Measurements from ENCODE around the gene C2CD2. TPM values are rescaled to one million over a fixed set of nuclear protein-coding genes. Genes with fewer than 3 reads are reported as not detected.

C2CD2 gene
- total and polyA plus RNA-seq, 2 of the 4 experiments (the other 2 are of a cell fraction) = 15.6 to 25.3 TPM

- Histone ChIP-seq H3K4me3 (ENCODE audit: insufficient read depth, low read depth, low read length) (no peak overlapping the region), H4K5ac (ENCODE audit: low read depth, low read length) (no peak overlapping the region), H2AK5ac (ENCODE audit: low read depth, low read length) (no peak overlapping the region), H3K79me1 (ENCODE audit: low read depth in 1 of 2, low read length in 2 of 2) (no peaks in the 10 kb centered on the region), H2BK15ac (ENCODE audit: low read depth, low read length) (no peak overlapping the region), H3K4ac (ENCODE audit: low read depth, low read length) (no peak overlapping the region), H3K27ac (ENCODE audit: insufficient read depth, low read length) (no peak overlapping the region), H2BK5ac (ENCODE audit: low read depth, low read length, poor library complexity, severe bottlenecking) (no peak overlapping the region), H4K91ac (ENCODE audit: insufficient read depth, low read depth, low read length) (no peak overlapping the region), H3K9me1 (ENCODE audit: insufficient read depth, low read length) (peaks cover 2% of the 10 kb centered on the region; the same call in 1 of the 2 replicates), H2BK20ac (ENCODE audit: low read depth, low read length) (no peak overlapping the region), H3K27me3 (ENCODE audit: control insufficient read depth, insufficient read depth, low read length) (no peaks in the 10 kb centered on the region; the same call in 1 of the 2 replicates), H3K23ac (ENCODE audit: low read depth, low read length) (no peak overlapping the region), H3K9me3 (ENCODE audit: control insufficient read depth, insufficient read depth, low read length) (no peaks in the 10 kb centered on the region), H3K4me1 (ENCODE audit: control insufficient read depth, insufficient read depth, low read length) (no peaks in the 10 kb centered on the region), H2AFZ (replicated peaks; ENCODE audit: low read length, poor library complexity) (peak overlapping the region; percentile 34), H3K18ac (ENCODE audit: low read depth, low read length) (no peak overlapping the region), H3K36me3 (ENCODE audit: control insufficient read depth, insufficient read depth, low read length) (no peaks in the 10 kb centered on the region), H4K8ac (ENCODE audit: low read depth in 2 of 2, low read length in 2 of 2) (no peak overlapping the region), H3K56ac (ENCODE audit: extremely low read depth, insufficient read depth, low read length) (no peak overlapping the region), H3K4me2 (ENCODE audit: low read depth, low read length) (no peak overlapping the region), H4K20me1 (ENCODE audit: insufficient read depth, low read length) (no peaks in the 10 kb centered on the region), H2BK120ac (ENCODE audit: low read depth, low read length) (no peak overlapping the region), H2AK9ac (replicated peaks; ENCODE audit: low read depth, low read length, poor library complexity) (peak overlapping the region; percentile 48), H3K14ac (replicated peaks; ENCODE audit: low read depth, low read length) (no peak overlapping the region), H3K9ac (ENCODE audit: low read depth, low read length) (no peak overlapping the region)
- dilution Hi-C loops (cut with HindIII; ENCODE audit: low sequenced_read_pairs, unreplicated experiment) = no loop called here
- 44% methylated on average over 5 of the region's 20 CpGs; no CpG with 5 or more reads in 1 of the 2 experiments for WGBS, 2 experiments (ENCODE audit: extremely low coverage in 2 of 2, insufficient read length in 1 of 2)
- CTCF ChIA-PET = interaction anchor here (0.8 kb wide), 1 partner anchor 146 kb away, joined by 3 read pairs; no protein-coding TSS in a partner anchor
- ATAC-seq (ENCODE audit: low read depth) (no peak), DNase-seq (no peak)
- in situ Hi-C loops (cut with MboI; ENCODE audit: low sequenced_read_pairs) = no loop called here
- BruUV-seq (replicated peaks) = no TSS peak
- intact Hi-C loops (cut with micrococcal nuclease) = no loop called here
- POLR2A ChIA-PET (ENCODE audit: unreplicated experiment) = no interaction called here
- no peak for TF ChIP-seq SMC3 (IDR thresholded peaks at IDR 0.05; ENCODE audit: low read depth, low read length)
- no peak for TF ChIP-seq FOS (IDR thresholded peaks at IDR 0.05; ENCODE audit: low read depth, low read length)
- no peak for TF ChIP-seq ELK1 (IDR thresholded peaks at IDR 0.05; ENCODE audit: borderline replicate concordance, low read depth, low read length)
- no peak for TF ChIP-seq BHLHE40 (IDR thresholded peaks at IDR 0.05; ENCODE audit: low read depth, low read length)
- no peak for TF ChIP-seq RAD21 (IDR thresholded peaks at IDR 0.05; ENCODE audit: low read length)
- no peak for TF ChIP-seq CEBPB (IDR thresholded peaks at IDR 0.05; ENCODE audit: low read depth, low read length)
- TF ChIP-seq RFX5 (IDR thresholded peaks at IDR 0.05; ENCODE audit: low read depth, low read length) = no peak
- no peak for TF ChIP-seq POLR2A (IDR thresholded peaks at IDR 0.05; ENCODE audit: low read depth, low read length)
- TF ChIP-seq USF2 (IDR thresholded peaks at IDR 0.05; ENCODE audit: low read depth, low read length) = no peak
- TF ChIP-seq RCOR1 (IDR thresholded peaks at IDR 0.05; ENCODE audit: insufficient replicate concordance, low read length) = no peak
- TF ChIP-seq MAFK (IDR thresholded peaks at IDR 0.05; ENCODE audit: low read depth, low read length) = no peak
- TF ChIP-seq MXI1 (IDR thresholded peaks at IDR 0.05; ENCODE audit: borderline replicate concordance, low read depth, low read length) = no peak
- TF ChIP-seq CTCF (conservative IDR thresholded peaks at IDR 0.05; ENCODE audit: low read depth, low read length) = no peak
- no peak for TF ChIP-seq CHD1 (IDR thresholded peaks at IDR 0.05; ENCODE audit: low read depth, low read length)
- TF ChIP-seq MAZ (IDR thresholded peaks at IDR 0.05; ENCODE audit: borderline replicate concordance, low read depth, low read length) = no peak
These were observed 17.2 kb upstream of the C2CD2 start for GRCh38 chr21:41970751-41971653.
